Activated T-helper 1 cell treated with anti-CD3 and anti-CD28 coated beads, Interleukin-12 subunit alpha, Interleukin-12 subunit beta, Interleukin-2, Interleukin-4 antibody, amounts not matched to agents 30 ng/mL and 10 ng/mL and 1 ng/mL, durations not matched to agents 14 hours and 24 hours and 36 hours (primary cell): Measurements from ENCODE around the gene CITED2. TPM values are rescaled to one million over a fixed set of nuclear protein-coding genes. Genes with fewer than 3 reads are reported as not detected.

ENCODE experiments used
- DNase-seq: peaks from one replicate; pipeline ENCODE4 v3.0.0; 2021; ENCODE audit warnings: low spot score
- H3K27ac Mint-ChIP-seq: one replicate; pipeline ENCODE4 v1.8.0; 2021; ENCODE audit warnings: mild to moderate bottlenecking, mixed read lengths
- H3K27me3 Mint-ChIP-seq: one replicate; pipeline ENCODE4 v1.8.0; 2022; ENCODE audit warnings: mild to moderate bottlenecking, moderate library complexity, mixed read lengths; ENCODE audit not compliant: insufficient read depth
- H3K36me3 Mint-ChIP-seq: one replicate; pipeline ENCODE4 v1.8.0; 2021; ENCODE audit warnings: low read depth, mixed read lengths
- H3K4me1 Mint-ChIP-seq: one replicate; pipeline ENCODE4 v1.8.0; 2021; ENCODE audit warnings: low read depth, mixed read lengths
- H3K4me3 Mint-ChIP-seq: one replicate; pipeline ENCODE4 v1.8.0; 2021; ENCODE audit warnings: mild to moderate bottlenecking, moderate library complexity, mixed read lengths
- H3K9me3 Mint-ChIP-seq: one replicate; pipeline ENCODE4 v1.8.0; 2021; ENCODE audit warnings: mixed read lengths
- intact Hi-C: fragments of 100-400 bp; cut with micrococcal nuclease; formaldehyde crosslinking; loops from one replicate; pipeline ENCODE4 v1.15.1; 2024
- total RNA-seq: library from RNA; stranded (reverse); gene quantifications from 2 replicates; pipeline ENCODE4 v1.2.3, GENCODE V29; 2022

CITED2 gene
- total RNA-seq, 1 donor from 2014 or later, result 73.7 TPM

DNA sequence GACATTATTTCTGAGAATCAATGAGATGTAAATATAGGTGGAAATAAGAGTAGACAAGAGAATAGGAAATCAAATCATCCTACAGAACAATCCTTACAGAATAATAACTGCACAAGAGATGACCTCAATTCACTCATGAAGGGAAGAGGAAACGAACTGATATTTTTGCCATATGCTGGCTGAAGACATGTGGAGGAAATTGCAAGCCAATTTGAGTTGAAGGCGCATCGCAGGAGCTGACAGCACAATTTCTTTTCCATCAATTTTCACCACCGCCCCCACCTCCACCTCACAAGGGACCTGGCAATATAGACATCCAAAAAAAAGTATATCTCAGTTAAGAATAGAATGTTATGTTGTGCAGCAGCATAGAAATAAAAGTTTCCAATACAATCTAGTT lies 20.3 kb downstream of the CITED2 start:
- H3K27ac Mint-ChIP-seq, result no peak overlapping the region
- H3K9me3 Mint-ChIP-seq, result peaks cover 10% of the 10 kb centered on the region
- H3K27me3 Mint-ChIP-seq, result no peaks in the 10 kb centered on the region
- peaks cover 11% of the 10 kb centered on the region for H3K4me1 Mint-ChIP-seq
- peaks cover 4% of the 10 kb centered on the region for H3K36me3 Mint-ChIP-seq
- DNase-seq, result no peak
- no peak overlapping the region for H3K4me3 Mint-ChIP-seq
- intact Hi-C loops, result no loop called here

DNA sequence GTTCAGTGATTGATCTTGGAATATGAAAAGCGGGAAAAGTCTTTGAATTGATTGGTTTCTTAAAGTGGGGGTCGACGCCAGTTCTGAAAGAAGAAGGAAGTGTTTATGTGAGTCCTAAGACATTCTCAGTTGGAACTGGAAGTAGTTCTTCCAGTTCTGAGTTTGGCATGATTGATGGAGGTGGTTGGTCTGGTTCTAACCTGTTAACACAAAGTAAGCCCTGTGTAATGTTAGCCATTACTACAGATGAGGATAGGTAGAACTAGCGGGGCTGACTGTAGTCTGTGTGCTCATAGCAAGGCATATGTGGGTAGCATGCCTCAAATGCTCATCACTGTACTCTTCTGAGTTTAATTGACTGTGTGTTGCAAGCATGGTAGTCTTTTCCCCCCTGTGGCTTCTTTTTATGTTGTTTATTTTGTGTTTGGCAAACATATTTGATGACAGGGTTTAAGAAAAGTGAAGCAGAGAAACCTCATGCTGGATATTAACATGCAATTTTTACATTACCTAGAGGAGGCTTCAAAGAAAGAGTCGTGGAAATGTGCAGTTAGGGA lies 24.9 kb downstream of the CITED2 start:
- intact Hi-C loops, result no loop called here
- H3K4me3 Mint-ChIP-seq, result no peak overlapping the region
- H3K27me3 Mint-ChIP-seq, result no peaks in the 10 kb centered on the region
- no peaks in the 10 kb centered on the region for H3K9me3 Mint-ChIP-seq
- H3K27ac Mint-ChIP-seq, result no peak overlapping the region
- no peaks in the 10 kb centered on the region for H3K4me1 Mint-ChIP-seq
- no peak for DNase-seq
- no peaks in the 10 kb centered on the region for H3K36me3 Mint-ChIP-seq

DNA sequence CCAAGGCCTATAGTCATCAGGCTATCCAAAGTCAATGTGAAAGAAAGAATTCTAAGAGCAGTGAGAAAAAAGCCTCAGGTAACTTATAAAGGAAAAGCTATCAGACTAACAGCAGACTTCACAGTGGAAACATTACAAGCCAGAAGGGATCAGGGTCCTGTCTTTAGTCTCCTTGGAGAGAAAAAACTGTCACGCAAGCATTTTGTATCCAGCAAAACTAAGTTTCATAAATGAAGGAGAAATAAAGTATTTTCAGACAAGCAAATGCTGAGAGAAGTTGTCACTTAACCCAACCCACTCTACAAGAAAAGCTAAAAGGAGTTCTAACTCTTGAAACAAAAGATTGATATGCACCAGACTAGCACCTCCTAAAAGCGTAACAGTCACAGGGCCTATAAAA lies 28.1 kb downstream of the CITED2 start:
- Mint-ChIP-seq H3K36me3 (no peaks in the 10 kb centered on the region), H3K27me3 (no peaks in the 10 kb centered on the region), H3K27ac (no peak overlapping the region), H3K4me1 (peaks cover 12% of the 10 kb centered on the region), H3K9me3 (no peaks in the 10 kb centered on the region), H3K4me3 (no peak overlapping the region)
- no peak for DNase-seq
- intact Hi-C loops, result no loop called here

DNA sequence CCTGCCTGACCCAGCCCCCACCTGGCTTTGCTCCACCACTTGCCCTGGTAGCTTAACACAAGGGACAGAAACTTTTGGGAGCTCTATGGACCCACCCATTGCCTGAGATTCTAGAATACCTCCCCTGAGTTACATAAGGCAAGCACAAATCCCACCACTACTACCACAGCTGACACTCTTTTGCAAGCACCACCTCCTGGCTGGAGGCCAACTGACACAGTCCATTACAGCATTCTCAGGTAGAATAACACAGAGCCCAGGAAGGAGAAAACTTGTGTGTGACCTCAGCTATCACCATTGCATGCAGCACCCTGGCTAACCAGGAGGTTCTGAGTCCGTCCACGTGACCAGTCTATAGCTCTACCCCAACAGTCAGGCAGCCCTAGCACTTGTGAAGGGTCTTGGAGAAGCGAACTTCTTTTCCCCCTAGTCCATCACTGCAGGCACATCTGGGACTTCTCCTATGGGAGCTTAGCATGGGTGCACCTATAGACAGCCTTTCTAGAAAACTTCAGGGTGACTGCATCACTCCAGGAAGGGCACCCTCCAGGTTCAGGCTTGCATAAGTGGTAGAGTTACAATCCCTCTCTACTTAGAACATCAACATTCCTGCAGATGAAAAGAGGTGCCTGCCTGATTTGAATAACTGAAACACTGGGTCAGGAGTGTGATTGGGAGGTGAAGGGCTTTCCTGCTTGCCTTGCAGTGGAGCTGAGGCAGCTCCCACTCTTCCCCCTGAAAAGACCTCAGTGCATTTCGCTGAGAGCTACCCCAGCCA lies 30.1 kb downstream of the CITED2 start:
- H3K4me3 Mint-ChIP-seq, result no peak overlapping the region
- H3K36me3 Mint-ChIP-seq, result peaks cover 3% of the 10 kb centered on the region
- peaks cover 12% of the 10 kb centered on the region for H3K4me1 Mint-ChIP-seq
- no peaks in the 10 kb centered on the region for H3K27me3 Mint-ChIP-seq
- DNase-seq, result no peak
- H3K27ac Mint-ChIP-seq, result no peak overlapping the region
- H3K9me3 Mint-ChIP-seq, result no peaks in the 10 kb centered on the region
- intact Hi-C loops, result no loop called here

DNA sequence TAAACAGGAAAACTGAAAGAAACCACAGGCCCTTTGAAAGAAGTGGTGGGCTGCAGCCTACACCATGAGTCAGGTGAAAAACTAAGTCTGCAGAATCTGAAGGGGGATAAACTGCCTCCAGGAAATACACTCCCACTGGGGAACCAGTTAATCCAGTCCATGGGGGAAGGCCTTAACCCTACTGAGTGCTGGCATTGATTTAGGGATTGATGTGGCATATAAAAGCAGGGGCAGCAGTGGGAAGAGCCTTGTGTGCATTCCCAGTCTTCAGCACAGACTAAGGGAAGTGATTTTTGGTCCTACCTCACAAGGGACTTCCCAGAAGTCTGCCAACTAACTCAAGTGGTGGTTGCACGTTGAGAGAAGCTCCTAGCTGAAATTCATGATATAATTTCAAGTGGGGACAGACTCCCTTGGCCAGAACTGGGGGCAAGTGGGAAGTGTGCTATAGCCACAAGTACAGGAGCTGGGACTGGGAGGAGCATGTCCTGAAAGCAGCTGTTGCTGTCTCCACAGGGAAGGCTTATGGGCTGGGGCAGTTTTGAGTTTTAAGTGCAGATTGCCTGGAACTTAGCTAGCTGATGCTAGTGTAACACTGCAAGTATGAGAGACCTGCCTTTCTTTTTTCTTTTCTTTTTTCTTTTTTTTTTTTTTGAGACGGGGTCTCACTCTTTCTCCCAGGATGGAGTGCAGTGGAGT lies 31.2 kb downstream of the CITED2 start:
- intact Hi-C loops, result no loop called here
- Mint-ChIP-seq H3K27me3 (no peaks in the 10 kb centered on the region), H3K9me3 (no peaks in the 10 kb centered on the region), H3K4me1 (peaks cover 12% of the 10 kb centered on the region), H3K4me3 (peak overlapping the region; percentile 15), H3K27ac (no peak overlapping the region), H3K36me3 (peaks cover 3% of the 10 kb centered on the region)
- no peak for DNase-seq

DNA sequence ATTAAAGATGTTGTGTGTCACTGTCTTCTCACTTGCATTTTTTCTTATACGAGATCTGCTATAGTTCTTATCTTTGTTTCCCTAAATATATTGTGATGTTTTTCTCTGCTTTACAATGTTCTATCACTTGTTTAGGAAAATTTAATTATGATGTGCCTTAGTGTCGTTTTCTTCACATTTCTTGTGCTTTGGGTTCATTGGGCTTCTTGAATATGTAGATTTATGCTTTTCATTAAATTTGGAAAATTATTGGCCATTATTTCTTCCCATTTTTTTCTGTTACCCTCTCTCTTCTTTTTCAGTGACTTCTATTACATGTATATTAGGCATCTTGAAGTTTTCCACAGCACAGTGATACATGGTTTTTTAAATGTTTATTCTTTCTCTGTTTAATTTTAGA lies 33.4 kb downstream of the CITED2 start:
- no peaks in the 10 kb centered on the region for H3K27me3 Mint-ChIP-seq
- H3K4me3 Mint-ChIP-seq, result no peak overlapping the region
- peaks cover 3% of the 10 kb centered on the region for H3K36me3 Mint-ChIP-seq
- intact Hi-C loops, result no loop called here
- no peak for DNase-seq
- peaks cover 12% of the 10 kb centered on the region for H3K4me1 Mint-ChIP-seq
- H3K27ac Mint-ChIP-seq, result no peak overlapping the region
- H3K9me3 Mint-ChIP-seq, result no peaks in the 10 kb centered on the region

DNA sequence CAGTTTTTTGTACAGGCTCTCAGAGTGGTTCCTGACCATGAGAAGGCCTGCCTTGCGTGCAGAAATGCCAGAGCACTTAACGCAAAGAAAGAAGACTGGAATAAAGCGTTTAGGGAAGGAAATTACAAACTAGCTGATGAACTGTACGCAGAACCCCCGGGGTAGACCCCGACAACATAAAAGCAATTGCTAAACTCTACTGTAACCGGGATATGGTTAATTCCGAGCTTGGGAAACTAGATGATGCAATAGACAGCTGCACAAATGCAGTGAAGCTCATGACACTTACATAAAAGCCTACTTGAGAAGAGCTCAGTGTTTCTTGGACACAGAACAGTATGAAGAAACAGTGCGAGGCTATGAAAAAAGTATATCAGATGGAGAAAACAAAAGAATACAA lies 35.7 kb downstream of the CITED2 start:
- Mint-ChIP-seq H3K4me1 (peaks cover 12% of the 10 kb centered on the region), H3K27me3 (no peaks in the 10 kb centered on the region), H3K27ac (no peak overlapping the region), H3K36me3 (peaks cover 3% of the 10 kb centered on the region), H3K4me3 (no peak overlapping the region), H3K9me3 (no peaks in the 10 kb centered on the region)
- intact Hi-C loops, result no loop called here
- DNase-seq, result no peak

DNA sequence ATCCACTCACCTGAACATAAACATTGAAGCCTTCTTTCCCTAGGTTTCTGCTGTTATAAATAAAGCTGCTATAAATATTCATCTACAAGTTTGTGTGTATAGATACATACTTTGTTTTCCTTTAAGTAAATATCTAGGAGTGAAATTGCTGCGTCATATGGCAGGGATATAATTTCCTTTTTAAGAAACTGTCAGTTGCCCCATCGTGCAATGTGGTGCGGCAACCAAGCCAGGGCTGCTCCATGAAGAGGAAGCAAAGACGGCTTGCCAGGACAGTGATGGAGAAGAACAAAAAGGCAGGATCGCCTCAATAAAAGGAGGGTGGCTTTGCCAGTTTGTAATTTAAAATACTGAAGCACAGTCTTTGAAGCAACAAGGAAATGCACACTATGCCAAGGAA lies 36.6 kb downstream of the CITED2 start:
- intact Hi-C loops, result no loop called here
- DNase-seq, result no peak
- no peak overlapping the region for H3K27ac Mint-ChIP-seq
- peaks cover 4% of the 10 kb centered on the region for H3K36me3 Mint-ChIP-seq
- H3K27me3 Mint-ChIP-seq, result no peaks in the 10 kb centered on the region
- no peak overlapping the region for H3K4me3 Mint-ChIP-seq
- H3K4me1 Mint-ChIP-seq, result peaks cover 5% of the 10 kb centered on the region
- H3K9me3 Mint-ChIP-seq, result peaks cover 3% of the 10 kb centered on the region

DNA sequence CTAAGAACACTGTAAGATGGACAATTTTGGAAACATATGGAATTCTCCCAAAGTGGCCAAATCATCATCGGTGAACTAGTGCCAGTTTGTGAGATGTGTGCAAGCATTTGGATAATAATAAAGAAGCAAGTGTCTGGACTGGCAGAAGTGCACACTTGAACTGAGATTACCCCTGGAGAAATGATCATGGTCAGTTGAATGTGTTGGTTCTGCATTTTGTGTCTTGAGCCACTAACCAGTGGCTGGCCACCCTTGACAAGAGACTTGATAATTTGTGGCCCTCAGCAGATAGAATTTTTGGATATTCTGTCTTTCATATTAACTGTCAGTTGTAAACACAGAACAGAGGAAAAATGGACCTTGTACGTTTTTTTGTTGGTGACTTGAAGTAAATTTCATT lies 37.4 kb downstream of the CITED2 start:
- Mint-ChIP-seq H3K27me3 (no peaks in the 10 kb centered on the region), H3K4me1 (no peaks in the 10 kb centered on the region), H3K27ac (no peak overlapping the region), H3K4me3 (no peak overlapping the region), H3K36me3 (peaks cover 4% of the 10 kb centered on the region), H3K9me3 (peaks cover 3% of the 10 kb centered on the region)
- no peak for DNase-seq
- intact Hi-C loops, result no loop called here

DNA sequence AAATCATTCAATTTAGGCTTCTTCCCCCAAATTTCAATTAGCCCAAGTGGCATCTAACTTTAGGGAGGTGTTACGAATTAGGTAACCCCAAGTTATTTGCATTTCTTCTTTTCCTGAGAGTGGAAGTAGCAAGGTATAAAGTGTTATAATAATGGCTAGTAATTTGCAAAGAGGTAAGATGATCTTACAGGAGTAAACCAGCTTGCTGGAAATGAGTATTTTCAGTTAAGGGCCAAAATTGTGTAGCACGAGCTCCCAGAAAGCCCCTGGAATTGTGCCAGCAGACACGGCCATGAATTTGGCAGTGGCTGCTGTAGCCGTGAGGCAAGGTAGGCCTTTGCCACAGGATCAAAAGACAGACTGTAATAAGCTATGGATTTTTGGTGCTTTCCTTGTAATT lies 38.0 kb downstream of the CITED2 start:
- peaks cover 4% of the 10 kb centered on the region for H3K36me3 Mint-ChIP-seq
- H3K4me1 Mint-ChIP-seq, result no peaks in the 10 kb centered on the region
- H3K4me3 Mint-ChIP-seq, result no peak overlapping the region
- no peak overlapping the region for H3K27ac Mint-ChIP-seq
- no peak for DNase-seq
- H3K27me3 Mint-ChIP-seq, result no peaks in the 10 kb centered on the region
- H3K9me3 Mint-ChIP-seq, result peaks cover 3% of the 10 kb centered on the region
- intact Hi-C loops, result no loop called here

DNA sequence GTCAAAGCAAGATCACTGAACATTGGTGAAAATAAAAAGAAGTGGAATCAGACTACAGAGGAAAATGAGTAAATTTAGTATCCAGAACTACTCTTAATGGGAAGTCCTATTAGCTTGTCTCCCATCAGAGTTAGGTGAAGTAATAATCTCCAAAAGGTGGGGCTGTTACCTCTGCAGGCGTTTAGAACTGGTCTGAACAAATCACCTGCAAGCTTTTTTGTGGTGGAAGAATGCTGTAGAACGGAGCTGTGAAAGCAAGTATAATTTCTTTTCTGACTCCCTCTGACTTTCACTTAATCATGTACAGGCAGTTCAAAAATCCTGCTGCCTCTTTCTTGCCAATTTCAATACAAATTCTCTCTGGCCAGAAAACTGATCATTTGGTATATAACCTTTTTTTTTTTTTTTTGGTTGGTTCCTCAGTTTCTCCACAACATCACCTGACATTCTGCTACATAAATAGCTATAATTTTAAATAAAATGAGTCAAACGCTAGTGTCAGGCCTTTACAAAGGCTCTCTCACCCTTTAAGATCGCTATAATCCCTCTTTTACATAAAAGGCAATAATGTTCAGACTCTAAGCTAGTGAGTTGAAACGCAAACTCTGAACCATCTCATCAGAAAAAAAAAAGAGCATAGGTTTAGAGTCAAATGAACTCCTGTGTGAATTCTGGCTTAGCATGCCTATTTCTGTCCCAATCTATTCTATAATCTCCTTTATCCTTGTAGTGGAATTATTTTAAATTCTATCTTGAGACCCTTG lies 38.8 kb downstream of the CITED2 start:
- Mint-ChIP-seq H3K4me3 (no peak overlapping the region), H3K9me3 (peaks cover 3% of the 10 kb centered on the region), H3K4me1 (no peaks in the 10 kb centered on the region), H3K36me3 (peaks cover 1% of the 10 kb centered on the region), H3K27me3 (no peaks in the 10 kb centered on the region), H3K27ac (no peak overlapping the region)
- intact Hi-C loops, result no loop called here
- DNase-seq, result no peak

DNA sequence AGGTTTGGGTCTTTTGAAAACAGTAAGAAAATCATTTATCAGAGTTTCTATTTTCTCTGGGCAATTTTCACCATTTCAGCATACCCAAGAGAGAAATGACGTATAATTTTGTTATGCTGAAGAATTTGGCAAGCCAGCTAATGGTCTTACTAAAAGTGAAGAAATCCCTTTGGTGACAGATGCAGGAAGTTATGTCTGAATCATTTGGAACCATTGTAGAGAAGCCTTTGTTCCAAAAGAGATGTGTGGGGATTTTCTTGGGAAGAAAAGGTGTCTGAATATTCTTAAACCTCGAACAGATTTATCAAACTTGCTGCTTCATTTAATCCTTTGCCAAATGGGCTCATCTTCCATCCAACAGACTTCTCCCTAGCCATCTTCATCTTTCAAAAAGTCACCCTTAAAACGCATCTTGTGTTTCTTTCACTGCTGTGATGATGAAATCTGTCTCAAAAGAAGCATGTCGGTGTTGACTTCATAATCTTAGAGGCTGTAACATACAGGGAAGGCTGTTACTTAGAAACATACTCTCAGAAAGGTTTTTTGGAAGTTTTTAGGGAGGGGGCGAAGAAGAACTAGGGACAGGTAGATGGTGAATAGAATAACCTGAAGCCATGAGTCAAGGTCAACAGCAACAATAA lies 39.5 kb downstream of the CITED2 start:
- no peak for DNase-seq
- Mint-ChIP-seq H3K27me3 (no peaks in the 10 kb centered on the region), H3K9me3 (peaks cover 3% of the 10 kb centered on the region), H3K4me3 (no peak overlapping the region), H3K4me1 (no peaks in the 10 kb centered on the region), H3K36me3 (peaks cover 1% of the 10 kb centered on the region), H3K27ac (no peak overlapping the region)
- intact Hi-C loops, result no loop called here
